ENCODE data around the gene ZNF536.

ZNF536 gene

DNA sequence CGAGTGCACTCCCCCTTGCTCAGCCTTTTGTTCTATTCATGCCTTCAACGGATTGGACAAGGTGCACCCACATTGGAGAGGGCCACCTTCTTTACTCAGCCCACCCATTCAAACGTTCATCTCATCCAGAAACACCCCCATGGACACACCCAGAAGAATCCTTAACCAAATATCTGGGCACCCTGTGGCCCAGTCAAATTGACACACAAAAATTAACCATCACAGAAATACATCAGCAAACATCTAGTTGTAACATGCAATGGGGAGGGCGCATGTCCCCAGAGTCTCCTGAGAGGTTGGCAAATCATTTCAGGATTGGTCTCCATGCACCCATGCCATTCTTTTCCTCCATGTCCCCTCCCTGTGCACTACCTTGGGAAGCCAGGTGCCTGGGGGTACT is 167.1 kb downstream of the ZNF536 start:
- Histone ChIP-seq H3K9ac (ENCODE audit: low read length) (no peak overlapping the region), H3K4me1 (ENCODE audit: control insufficient read depth, insufficient read depth, low read length) (no peaks in the 10 kb centered on the region; the same call in 1 of the 2 replicates), H3K27me3 (ENCODE audit: control insufficient read depth, insufficient read depth, low read length) (no peaks in the 10 kb centered on the region), H3K36me3 (ENCODE audit: control insufficient read depth, insufficient read depth, low read length) (no peaks in the 10 kb centered on the region), H3K4me3 (ENCODE audit: low read depth, low read length) (no peak overlapping the region), H3K27ac (ENCODE audit: low read depth, low read length) (no peak overlapping the region), H3K9me3 (ENCODE audit: control insufficient read depth, insufficient read depth, low read depth, low read length) (no peaks in the 10 kb centered on the region)

GRCh38 chr19:30539981-30540380 is 167.8 kb downstream of the ZNF536 start:
- H3K27me3 ChIP-seq (ENCODE audit: control insufficient read depth, insufficient read depth, low read length) = no peaks in the 10 kb centered on the region
- no peaks in the 10 kb centered on the region for H3K9me3 ChIP-seq (ENCODE audit: control insufficient read depth, insufficient read depth, low read depth, low read length)
- H3K4me3 ChIP-seq (ENCODE audit: low read depth, low read length) = no peak overlapping the region
- H3K36me3 ChIP-seq (ENCODE audit: control insufficient read depth, insufficient read depth, low read length) = no peaks in the 10 kb centered on the region
- no peak overlapping the region for H3K9ac ChIP-seq (ENCODE audit: low read length)
- H3K27ac ChIP-seq (ENCODE audit: low read depth, low read length) = no peak overlapping the region
- no peaks in the 10 kb centered on the region; the same call in 1 of the 2 replicates for H3K4me1 ChIP-seq (ENCODE audit: control insufficient read depth, insufficient read depth, low read length)

DNA sequence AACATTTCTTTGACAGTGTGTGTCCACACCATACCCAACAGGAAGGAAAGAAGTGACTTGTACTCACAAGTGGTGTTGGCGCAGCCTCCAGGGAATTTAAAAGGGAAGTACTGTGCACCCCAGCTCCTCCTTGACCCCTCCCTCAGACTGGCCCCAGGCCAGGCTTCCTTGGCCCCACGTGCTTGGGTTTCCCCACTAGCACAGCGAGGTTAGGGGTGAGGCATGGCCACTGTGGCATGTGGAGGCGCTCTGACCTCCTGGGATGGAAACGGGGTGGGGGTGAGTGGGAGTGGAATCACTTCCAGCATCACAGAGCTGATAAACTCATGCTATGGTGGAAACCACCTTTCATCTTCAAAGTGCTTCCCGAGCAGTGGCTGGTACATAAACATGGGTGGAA is 168.6 kb downstream of the ZNF536 start:
- H3K4me3 ChIP-seq (ENCODE audit: low read depth, low read length) = no peak overlapping the region
- H3K4me1 ChIP-seq (ENCODE audit: control insufficient read depth, insufficient read depth, low read length) = no peaks in the 10 kb centered on the region
- H3K27ac ChIP-seq (ENCODE audit: low read depth, low read length) = no peak overlapping the region
- H3K9ac ChIP-seq (ENCODE audit: low read length) = no peak overlapping the region
- H3K9me3 ChIP-seq (ENCODE audit: control insufficient read depth, insufficient read depth, low read depth, low read length) = no peaks in the 10 kb centered on the region
- no peaks in the 10 kb centered on the region for H3K36me3 ChIP-seq (ENCODE audit: control insufficient read depth, insufficient read depth, low read length)
- no peaks in the 10 kb centered on the region for H3K27me3 ChIP-seq (ENCODE audit: control insufficient read depth, insufficient read depth, low read length)

DNA sequence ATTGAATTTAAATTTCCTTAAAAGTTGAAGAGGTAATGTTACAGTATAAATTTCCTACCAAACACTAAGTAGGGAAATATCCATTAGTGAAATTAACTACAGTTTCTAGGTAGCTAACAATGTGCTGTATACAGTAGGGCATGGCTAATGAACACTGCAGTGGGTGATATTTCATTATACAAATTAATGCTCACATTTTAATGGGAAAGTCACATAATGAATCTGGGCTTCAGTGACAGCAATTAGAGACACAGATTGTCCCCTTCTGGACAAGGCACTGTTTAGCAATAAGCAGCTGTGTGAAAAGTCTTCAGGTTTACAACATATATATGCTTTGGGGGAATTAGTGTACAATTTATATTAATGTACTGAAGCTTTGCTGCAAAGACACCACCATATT is 169.4 kb downstream of the ZNF536 start:
- Histone ChIP-seq H3K27ac (ENCODE audit: low read depth, low read length) (no peak overlapping the region), H3K4me3 (ENCODE audit: low read depth, low read length) (no peak overlapping the region), H3K9ac (ENCODE audit: low read length) (no peak overlapping the region), H3K36me3 (ENCODE audit: control insufficient read depth, insufficient read depth, low read length) (no peaks in the 10 kb centered on the region), H3K9me3 (ENCODE audit: control insufficient read depth, insufficient read depth, low read depth, low read length) (no peaks in the 10 kb centered on the region), H3K27me3 (ENCODE audit: control insufficient read depth, insufficient read depth, low read length) (no peaks in the 10 kb centered on the region), H3K4me1 (ENCODE audit: control insufficient read depth, insufficient read depth, low read length) (no peaks in the 10 kb centered on the region)

- no peak overlapping the region for H3K9ac ChIP-seq (ENCODE audit: low read length)
- H3K9me3 ChIP-seq (ENCODE audit: control insufficient read depth, insufficient read depth, low read depth, low read length) = no peaks in the 10 kb centered on the region; the same call in 1 of the 2 replicates
- no peaks in the 10 kb centered on the region for H3K4me1 ChIP-seq (ENCODE audit: control insufficient read depth, insufficient read depth, low read length)
- no peak overlapping the region for H3K27ac ChIP-seq (ENCODE audit: low read depth, low read length)
- no peak overlapping the region for H3K4me3 ChIP-seq (ENCODE audit: low read depth, low read length)
- H3K36me3 ChIP-seq (ENCODE audit: control insufficient read depth, insufficient read depth, low read length) = no peaks in the 10 kb centered on the region
- no peaks in the 10 kb centered on the region for H3K27me3 ChIP-seq (ENCODE audit: control insufficient read depth, insufficient read depth, low read length)
These were observed 171.2 kb downstream of the ZNF536 start for GRCh38 chr19:30543243-30543945.

GRCh38 chr19:30545752-30546151 is 173.6 kb downstream of the ZNF536 start:
- no peaks in the 10 kb centered on the region for H3K4me1 ChIP-seq (ENCODE audit: control insufficient read depth, insufficient read depth, low read length)
- no peaks in the 10 kb centered on the region; the same call in 1 of the 2 replicates for H3K9me3 ChIP-seq (ENCODE audit: control insufficient read depth, insufficient read depth, low read depth, low read length)
- no peak overlapping the region for H3K9ac ChIP-seq (ENCODE audit: low read length)
- H3K27me3 ChIP-seq (ENCODE audit: control insufficient read depth, insufficient read depth, low read length) = no peaks in the 10 kb centered on the region
- no peak overlapping the region for H3K27ac ChIP-seq (ENCODE audit: low read depth, low read length)
- H3K4me3 ChIP-seq (ENCODE audit: low read depth, low read length) = no peak overlapping the region
- H3K36me3 ChIP-seq (ENCODE audit: control insufficient read depth, insufficient read depth, low read length) = no peaks in the 10 kb centered on the region

DNA sequence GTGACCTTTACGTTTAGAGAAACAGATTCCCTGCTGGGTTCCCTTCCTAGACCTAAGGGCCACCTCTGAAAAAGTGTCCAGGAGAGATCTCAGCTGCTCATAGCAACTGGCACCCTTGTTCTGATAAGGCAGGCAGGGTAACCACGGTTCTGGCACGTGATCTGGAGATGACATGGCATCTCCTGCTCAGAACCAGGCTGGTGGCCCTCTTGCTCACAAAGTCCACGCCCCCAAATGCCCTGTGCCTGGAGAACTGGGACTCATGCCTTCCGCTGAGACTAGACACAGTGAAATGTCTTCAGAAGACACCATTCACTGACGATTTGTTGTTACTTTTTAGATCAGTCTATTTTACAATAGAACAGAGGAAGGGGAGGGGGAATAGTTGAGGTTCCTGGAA is 174.1 kb downstream of the ZNF536 start:
- no peak overlapping the region for H3K9ac ChIP-seq (ENCODE audit: low read length)
- no peaks in the 10 kb centered on the region for H3K27me3 ChIP-seq (ENCODE audit: control insufficient read depth, insufficient read depth, low read length)
- H3K4me1 ChIP-seq (ENCODE audit: control insufficient read depth, insufficient read depth, low read length) = peaks cover 4% of the 10 kb centered on the region; the same call in 1 of the 2 replicates
- H3K36me3 ChIP-seq (ENCODE audit: control insufficient read depth, insufficient read depth, low read length) = no peaks in the 10 kb centered on the region
- no peaks in the 10 kb centered on the region; the same call in 1 of the 2 replicates for H3K9me3 ChIP-seq (ENCODE audit: control insufficient read depth, insufficient read depth, low read depth, low read length)
- H3K27ac ChIP-seq (ENCODE audit: low read depth, low read length) = no peak overlapping the region
- no peak overlapping the region for H3K4me3 ChIP-seq (ENCODE audit: low read depth, low read length)

DNA sequence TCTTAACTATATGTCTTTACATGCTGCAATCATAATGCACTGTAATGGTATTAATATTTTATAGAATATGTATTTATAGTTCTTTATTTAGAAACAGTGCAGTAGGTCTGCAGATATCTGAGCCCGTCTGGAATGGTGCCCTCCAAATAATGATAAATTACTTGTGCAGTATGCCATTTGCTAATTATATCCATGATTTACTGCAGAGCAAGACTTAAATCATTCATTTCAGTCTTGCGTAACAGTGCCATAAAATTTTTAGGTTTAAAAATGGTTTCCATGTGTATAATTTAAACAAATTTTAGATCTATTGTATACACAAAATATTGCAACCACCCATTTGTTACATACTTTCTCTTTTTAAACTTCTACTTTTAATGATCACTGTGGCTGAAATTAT is 175.1 kb downstream of the ZNF536 start:
- Histone ChIP-seq H3K4me1 (ENCODE audit: control insufficient read depth, insufficient read depth, low read length) (peaks cover 8% of the 10 kb centered on the region; the same call in 1 of the 2 replicates), H3K27ac (ENCODE audit: low read depth, low read length) (no peak overlapping the region), H3K27me3 (ENCODE audit: control insufficient read depth, insufficient read depth, low read length) (no peaks in the 10 kb centered on the region), H3K9ac (ENCODE audit: low read length) (no peak overlapping the region), H3K36me3 (ENCODE audit: control insufficient read depth, insufficient read depth, low read length) (no peaks in the 10 kb centered on the region), H3K9me3 (ENCODE audit: control insufficient read depth, insufficient read depth, low read depth, low read length) (no peaks in the 10 kb centered on the region; the same call in 1 of the 2 replicates), H3K4me3 (ENCODE audit: low read depth, low read length) (no peak overlapping the region)

GRCh38 chr19:30549151-30549550 is 177.0 kb downstream of the ZNF536 start:
- Histone ChIP-seq H3K9me3 (ENCODE audit: control insufficient read depth, insufficient read depth, low read depth, low read length) (no peaks in the 10 kb centered on the region; the same call in 1 of the 2 replicates), H3K27ac (ENCODE audit: low read depth, low read length) (no peak overlapping the region), H3K27me3 (ENCODE audit: control insufficient read depth, insufficient read depth, low read length) (no peaks in the 10 kb centered on the region), H3K4me1 (ENCODE audit: control insufficient read depth, insufficient read depth, low read length) (peaks cover 8% of the 10 kb centered on the region; the same call in 1 of the 2 replicates), H3K9ac (ENCODE audit: low read length) (no peak overlapping the region), H3K4me3 (ENCODE audit: low read depth, low read length) (no peak overlapping the region), H3K36me3 (ENCODE audit: control insufficient read depth, insufficient read depth, low read length) (no peaks in the 10 kb centered on the region)

GRCh38 chr19:30551271-30551670 is 179.1 kb downstream of the ZNF536 start:
- H3K4me3 ChIP-seq (ENCODE audit: low read depth, low read length) = no peak overlapping the region
- H3K9me3 ChIP-seq (ENCODE audit: control insufficient read depth, insufficient read depth, low read depth, low read length) = no peaks in the 10 kb centered on the region; the same call in 1 of the 2 replicates
- H3K9ac ChIP-seq (ENCODE audit: low read length) = no peak overlapping the region
- H3K4me1 ChIP-seq (ENCODE audit: control insufficient read depth, insufficient read depth, low read length) = peaks cover 10% of the 10 kb centered on the region
- no peak overlapping the region for H3K27ac ChIP-seq (ENCODE audit: low read depth, low read length)
- no peaks in the 10 kb centered on the region for H3K36me3 ChIP-seq (ENCODE audit: control insufficient read depth, insufficient read depth, low read length)
- no peaks in the 10 kb centered on the region for H3K27me3 ChIP-seq (ENCODE audit: control insufficient read depth, insufficient read depth, low read length)

- H3K4me1 ChIP-seq (ENCODE audit: control insufficient read depth, insufficient read depth, low read length) = peaks cover 22% of the 10 kb centered on the region
- H3K4me3 ChIP-seq (ENCODE audit: low read depth, low read length) = no peak overlapping the region
- no peak overlapping the region for H3K9ac ChIP-seq (ENCODE audit: low read length)
- H3K36me3 ChIP-seq (ENCODE audit: control insufficient read depth, insufficient read depth, low read length) = no peaks in the 10 kb centered on the region
- no peaks in the 10 kb centered on the region for H3K27me3 ChIP-seq (ENCODE audit: control insufficient read depth, insufficient read depth, low read length)
- no peak overlapping the region for H3K27ac ChIP-seq (ENCODE audit: low read depth, low read length)
- no peaks in the 10 kb centered on the region; the same call in 1 of the 2 replicates for H3K9me3 ChIP-seq (ENCODE audit: control insufficient read depth, insufficient read depth, low read depth, low read length)
These were observed 180.4 kb downstream of the ZNF536 start for GRCh38 chr19:30552593-30552992.
